ENCODE measurements around the gene CSTPP1.

DNA sequence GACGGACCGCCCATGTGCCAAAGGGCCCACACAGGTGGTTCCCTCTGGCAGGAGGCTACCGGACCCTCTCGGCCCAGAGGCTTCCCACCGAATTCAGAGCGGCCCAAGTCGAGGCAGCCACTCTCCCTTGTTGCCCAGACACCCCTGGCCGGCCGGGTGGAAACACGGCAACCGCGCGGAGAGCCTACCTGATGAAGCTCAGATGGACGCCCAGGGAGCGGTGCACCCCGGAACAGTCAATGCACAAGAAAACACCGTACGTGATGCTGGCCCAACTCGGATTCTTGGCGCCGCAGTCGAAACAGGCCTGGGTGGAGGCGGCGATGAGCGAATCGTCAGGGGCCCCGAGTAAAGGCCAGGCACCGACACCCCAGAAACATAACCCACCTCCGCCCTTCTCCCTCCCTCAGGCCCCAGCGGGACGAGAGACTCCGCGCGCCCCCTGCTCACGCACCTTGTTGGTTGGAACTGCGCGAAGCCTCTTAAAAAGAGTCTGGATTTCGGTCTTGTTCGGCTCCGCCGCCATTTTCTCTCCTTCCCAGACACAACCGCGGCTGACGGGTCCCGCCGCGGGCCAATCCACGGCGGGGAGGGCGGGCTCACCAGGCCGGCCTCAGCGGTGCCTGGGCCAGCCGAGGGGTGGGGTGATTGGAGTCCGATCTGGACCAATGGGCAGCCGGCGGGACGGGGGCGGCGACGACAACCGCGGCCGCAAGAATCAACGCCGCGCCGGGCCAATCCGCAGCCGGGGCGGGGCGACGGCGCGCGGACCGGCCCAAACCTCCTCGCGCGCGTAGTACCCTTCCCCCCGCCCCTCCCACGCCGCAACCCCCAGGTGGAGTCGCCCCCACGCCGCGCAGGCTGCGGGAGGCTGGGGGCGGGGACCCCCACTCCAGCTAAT, 240.0 kb downstream of the CSTPP1 start, which contains the start of gene ARFGAP2:
- TF ChIP-seq, protein P1, sequence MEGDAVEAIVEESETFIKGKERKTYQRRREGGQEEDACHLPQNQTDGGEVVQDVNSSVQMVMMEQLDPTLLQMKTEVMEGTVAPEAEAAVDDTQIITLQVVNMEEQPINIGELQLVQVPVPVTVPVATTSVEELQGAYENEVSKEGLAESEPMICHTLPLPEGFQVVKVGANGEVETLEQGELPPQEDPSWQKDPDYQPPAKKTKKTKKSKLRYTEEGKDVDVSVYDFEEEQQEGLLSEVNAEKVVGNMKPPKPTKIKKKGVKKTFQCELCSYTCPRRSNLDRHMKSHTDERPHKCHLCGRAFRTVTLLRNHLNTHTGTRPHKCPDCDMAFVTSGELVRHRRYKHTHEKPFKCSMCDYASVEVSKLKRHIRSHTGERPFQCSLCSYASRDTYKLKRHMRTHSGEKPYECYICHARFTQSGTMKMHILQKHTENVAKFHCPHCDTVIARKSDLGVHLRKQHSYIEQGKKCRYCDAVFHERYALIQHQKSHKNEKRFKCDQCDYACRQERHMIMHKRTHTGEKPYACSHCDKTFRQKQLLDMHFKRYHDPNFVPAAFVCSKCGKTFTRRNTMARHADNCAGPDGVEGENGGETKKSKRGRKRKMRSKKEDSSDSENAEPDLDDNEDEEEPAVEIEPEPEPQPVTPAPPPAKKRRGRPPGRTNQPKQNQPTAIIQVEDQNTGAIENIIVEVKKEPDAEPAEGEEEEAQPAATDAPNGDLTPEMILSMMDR (IDR thresholded peaks at IDR 0.05; ENCODE audit: insufficient read depth, low read depth, low read length), result no peak
- no peak for TF ChIP-seq EZH2 (IDR thresholded peaks at IDR 0.05; ENCODE audit: insufficient read depth, low read length)
